ENCODE data around the gene VASH2. TPM values are rescaled to one million over a fixed set of nuclear protein-coding genes. Genes with fewer than 3 reads are reported as not detected.
A peak's percentile ranks its signal among the peaks of the same experiment; 100 is the strongest.
"Not testable (repeated sequence)": the region's sequence is repeated elsewhere in the genome, so short reads cannot be mapped to it uniquely, and the experiment has no call there.

Gene VASH2
- total RNA-seq (2014; rRNA removed; shearing (Covaris generic); ENCODE audit: low replicate concordance): not detected in 2 replicates

- Histone ChIP-seq H3K9me2 (replicated peaks; ENCODE audit: insufficient read depth, low read length) (no peaks in the 10 kb centered on the region), H3K27me3 (ENCODE audit: low read length) (no peaks in the 10 kb centered on the region), H2AFZ (ENCODE audit: low read length) (no peak within 1 kb of the TSS), H4K20me1 (ENCODE audit: insufficient read depth, low read depth, low read length) (no peaks in the 10 kb centered on the region), H3K4me3 (ENCODE audit: low read length) (no peak within 1 kb of the TSS), H3K79me2 (ENCODE audit: low read length) (no peaks in the 10 kb centered on the region), H3K36me3 (ENCODE audit: insufficient read depth, low read length) (no peaks in the 10 kb centered on the region), H3K4me1 (ENCODE audit: low read length) (peaks cover 15% of the 10 kb centered on the region), H3K27ac (ENCODE audit: low read length) (no peak within 1 kb of the TSS), H3K9ac (ENCODE audit: low read length) (no peak within 1 kb of the TSS), H3K4me2 (ENCODE audit: low read depth, low read length, poor library complexity, severe bottlenecking) (no peak within 1 kb of the TSS), H3K9me3 (ENCODE audit: low read length) (no peaks in the 10 kb centered on the region)
- DNase-seq: no peak
These were observed at the start of gene VASH2 for GRCh38 chr1:212950243-212951125. TSS of gene VASH2 (plus strand) at chr1:212950541. CDS start at chr1:212951543, 1,002 bp downstream.

GRCh38 chr1:212901290-212901689 lies 49.1 kb upstream of the VASH2 start:
- no peak overlapping the region for H3K4me2 ChIP-seq (ENCODE audit: low read depth, low read length, poor library complexity, severe bottlenecking)
- no peak overlapping the region for H3K27ac ChIP-seq (ENCODE audit: low read length)
- H2AFZ ChIP-seq (ENCODE audit: low read length): no peak overlapping the region
- no peaks in the 10 kb centered on the region for H3K9me2 ChIP-seq (replicated peaks; ENCODE audit: insufficient read depth, low read length)
- H3K36me3 ChIP-seq (ENCODE audit: insufficient read depth, low read length): peaks cover 28% of the 10 kb centered on the region
- no peaks in the 10 kb centered on the region for H4K20me1 ChIP-seq (ENCODE audit: insufficient read depth, low read depth, low read length)
- no peaks in the 10 kb centered on the region for H3K27me3 ChIP-seq (ENCODE audit: low read length)
- H3K4me3 ChIP-seq (ENCODE audit: low read length): no peak overlapping the region
- no peaks in the 10 kb centered on the region for H3K4me1 ChIP-seq (ENCODE audit: low read length)
- peak; percentile 27 for DNase-seq
- no peaks in the 10 kb centered on the region for H3K79me2 ChIP-seq (ENCODE audit: low read length)
- no peak overlapping the region for H3K9ac ChIP-seq (ENCODE audit: low read length)
- H3K9me3 ChIP-seq (ENCODE audit: low read length): no peaks in the 10 kb centered on the region

GRCh38 chr1:212902054-212902453 lies 48.3 kb upstream of the VASH2 start:
- Histone ChIP-seq H3K79me2 (ENCODE audit: low read length) (no peaks in the 10 kb centered on the region), H3K9me2 (replicated peaks; ENCODE audit: insufficient read depth, low read length) (no peaks in the 10 kb centered on the region), H3K4me2 (ENCODE audit: low read depth, low read length, poor library complexity, severe bottlenecking) (no peak overlapping the region), H2AFZ (ENCODE audit: low read length) (no peak overlapping the region), H4K20me1 (ENCODE audit: insufficient read depth, low read depth, low read length) (no peaks in the 10 kb centered on the region), H3K4me3 (ENCODE audit: low read length) (no peak overlapping the region), H3K4me1 (ENCODE audit: low read length) (no peaks in the 10 kb centered on the region), H3K36me3 (ENCODE audit: insufficient read depth, low read length) (peaks cover 25% of the 10 kb centered on the region), H3K27ac (ENCODE audit: low read length) (no peak overlapping the region), H3K9ac (ENCODE audit: low read length) (no peak overlapping the region), H3K27me3 (ENCODE audit: low read length) (no peaks in the 10 kb centered on the region), H3K9me3 (ENCODE audit: low read length) (no peaks in the 10 kb centered on the region)
- peak; percentile 20 for DNase-seq

- H3K4me2 ChIP-seq (ENCODE audit: low read depth, low read length, poor library complexity, severe bottlenecking): no peak overlapping the region
- H4K20me1 ChIP-seq (ENCODE audit: insufficient read depth, low read depth, low read length): no peaks in the 10 kb centered on the region
- H3K27me3 ChIP-seq (ENCODE audit: low read length): no peaks in the 10 kb centered on the region
- no peaks in the 10 kb centered on the region for H3K79me2 ChIP-seq (ENCODE audit: low read length)
- no peak overlapping the region for H3K9ac ChIP-seq (ENCODE audit: low read length)
- DNase-seq: peak; percentile 16
- H3K27ac ChIP-seq (ENCODE audit: low read length): no peak overlapping the region
- no peaks in the 10 kb centered on the region for H3K4me1 ChIP-seq (ENCODE audit: low read length)
- H3K4me3 ChIP-seq (ENCODE audit: low read length): no peak overlapping the region
- no peak overlapping the region for H2AFZ ChIP-seq (ENCODE audit: low read length)
- no peaks in the 10 kb centered on the region for H3K9me3 ChIP-seq (ENCODE audit: low read length)
- H3K36me3 ChIP-seq (ENCODE audit: insufficient read depth, low read length): peaks cover 17% of the 10 kb centered on the region
- no peaks in the 10 kb centered on the region for H3K9me2 ChIP-seq (replicated peaks; ENCODE audit: insufficient read depth, low read length)
These were observed 46.7 kb upstream of the VASH2 start for GRCh38 chr1:212903664-212904063.

GRCh38 chr1:212908071-212908470 lies 42.3 kb upstream of the VASH2 start:
- not testable (repeated sequence) for H4K20me1 ChIP-seq (ENCODE audit: insufficient read depth, low read depth, low read length); H3K4me2 ChIP-seq (ENCODE audit: low read depth, low read length, poor library complexity, severe bottlenecking); H3K9me2 ChIP-seq (replicated peaks; ENCODE audit: insufficient read depth, low read length)

GRCh38 chr1:212908971-212909370 lies 41.4 kb upstream of the VASH2 start:
- Histone ChIP-seq H3K27ac (ENCODE audit: low read length) (no peak overlapping the region), H3K4me2 (ENCODE audit: low read depth, low read length, poor library complexity, severe bottlenecking) (no peak overlapping the region), H2AFZ (ENCODE audit: low read length) (no peak overlapping the region), H3K9me2 (replicated peaks; ENCODE audit: insufficient read depth, low read length) (no peaks in the 10 kb centered on the region), H3K27me3 (ENCODE audit: low read length) (no peaks in the 10 kb centered on the region), H3K4me3 (ENCODE audit: low read length) (no peak overlapping the region), H3K79me2 (ENCODE audit: low read length) (no peaks in the 10 kb centered on the region), H3K9ac (ENCODE audit: low read length) (no peak overlapping the region), H3K9me3 (ENCODE audit: low read length) (no peaks in the 10 kb centered on the region), H3K4me1 (ENCODE audit: low read length) (no peaks in the 10 kb centered on the region), H3K36me3 (ENCODE audit: insufficient read depth, low read length) (no peaks in the 10 kb centered on the region), H4K20me1 (ENCODE audit: insufficient read depth, low read depth, low read length) (no peaks in the 10 kb centered on the region)
- no peak for DNase-seq

More at GRCh38 chr1:212908071-212908470, 42.3 kb upstream of the VASH2 start:
- DNase-seq; H3K4me1 ChIP-seq (ENCODE audit: low read length); H3K9ac ChIP-seq (ENCODE audit: low read length); H3K36me3 ChIP-seq (ENCODE audit: insufficient read depth, low read length); H3K27me3 ChIP-seq (ENCODE audit: low read length); H3K27ac ChIP-seq (ENCODE audit: low read length); H3K4me3 ChIP-seq (ENCODE audit: low read length); H2AFZ ChIP-seq (ENCODE audit: low read length); H3K79me2 ChIP-seq (ENCODE audit: low read length); H3K9me3 ChIP-seq (ENCODE audit: low read length): not testable (repeated sequence)

GRCh38 chr1:212909652-212910063 lies 40.7 kb upstream of the VASH2 start:
- no peak for DNase-seq
- H4K20me1 ChIP-seq (ENCODE audit: insufficient read depth, low read depth, low read length): no peaks in the 10 kb centered on the region
- peaks cover 1% of the 10 kb centered on the region for H3K4me1 ChIP-seq (ENCODE audit: low read length)
- H3K79me2 ChIP-seq (ENCODE audit: low read length): no peaks in the 10 kb centered on the region
- no peaks in the 10 kb centered on the region for H3K27me3 ChIP-seq (ENCODE audit: low read length)
- H3K9me2 ChIP-seq (replicated peaks; ENCODE audit: insufficient read depth, low read length): no peaks in the 10 kb centered on the region
- H3K4me3 ChIP-seq (ENCODE audit: low read length): no peak overlapping the region
- no peaks in the 10 kb centered on the region for H3K9me3 ChIP-seq (ENCODE audit: low read length)
- H2AFZ ChIP-seq (ENCODE audit: low read length): no peak overlapping the region
- no peak overlapping the region for H3K9ac ChIP-seq (ENCODE audit: low read length)
- no peak overlapping the region for H3K27ac ChIP-seq (ENCODE audit: low read length)
- no peaks in the 10 kb centered on the region for H3K36me3 ChIP-seq (ENCODE audit: insufficient read depth, low read length)
- H3K4me2 ChIP-seq (ENCODE audit: low read depth, low read length, poor library complexity, severe bottlenecking): no peak overlapping the region

GRCh38 chr1:212910213-212910612 lies 40.1 kb upstream of the VASH2 start:
- H2AFZ ChIP-seq (ENCODE audit: low read length); H3K9ac ChIP-seq (ENCODE audit: low read length); H3K4me1 ChIP-seq (ENCODE audit: low read length); H3K9me3 ChIP-seq (ENCODE audit: low read length); H3K27ac ChIP-seq (ENCODE audit: low read length); H3K36me3 ChIP-seq (ENCODE audit: insufficient read depth, low read length); DNase-seq; H3K4me2 ChIP-seq (ENCODE audit: low read depth, low read length, poor library complexity, severe bottlenecking); H3K9me2 ChIP-seq (replicated peaks; ENCODE audit: insufficient read depth, low read length); H3K4me3 ChIP-seq (ENCODE audit: low read length); H4K20me1 ChIP-seq (ENCODE audit: insufficient read depth, low read depth, low read length); H3K79me2 ChIP-seq (ENCODE audit: low read length); H3K27me3 ChIP-seq (ENCODE audit: low read length): not testable (repeated sequence)

Data from Karpas-422 (cell line).